GM23248 (cell line): ENCODE measurements around the gene YPEL2.

Experiments
- EZH2 ChIP-seq: fragments of 200-600 bp; sonication (generic); IDR thresholded peaks from 2 replicates; pipeline ENCODE4 v1.6.1; 2018; ENCODE audit warnings: antibody characterized with exemption, mild to moderate bottlenecking; ENCODE audit not compliant: insufficient read depth, poor library complexity, severe bottlenecking
- EZH2phosphoT487 ChIP-seq: fragments of 200-600 bp; sonication (generic); IDR thresholded peaks from 2 replicates; pipeline ENCODE4 v1.6.1; 2018; ENCODE audit warnings: antibody characterized with exemption, moderate library complexity, mild to moderate bottlenecking, low read depth; ENCODE audit not compliant: insufficient read depth

- TF ChIP-seq EZH2 (no peak), EZH2phosphoT487 (no peak)
These were observed 81.7 kb downstream of the YPEL2 start for GRCh38 chr17:59413014-59413766.
